Stimulated activated CD8-positive, alpha-beta memory T cell treated with anti-CD3 and anti-CD28 coated beads, Interleukin-15, amount 100 ng/mL, for 24 hours (primary cell): Measurements from ENCODE around the gene ITGAV.

Source experiments
- DNase-seq: peaks from one replicate; pipeline ENCODE4 v3.0.0-alpha.2; 2020; ENCODE audit warnings: low read depth

The ITGAV gene

GRCh38 chr2:186718122-186718521, 128.3 kb downstream of the ITGAV start:
- no peak for DNase-seq

GRCh38 chr2:186718903-186719302, 129.0 kb downstream of the ITGAV start:
- DNase-seq, result no peak

GRCh38 chr2:186721956-186722355, 132.1 kb downstream of the ITGAV start:
- DNase-seq, result no peak

GRCh38 chr2:186724736-186725135, 134.9 kb downstream of the ITGAV start:
- no peak for DNase-seq

GRCh38 chr2:186725783-186726182, 135.9 kb downstream of the ITGAV start:
- no peak for DNase-seq

GRCh38 chr2:186726938-186727337, 137.1 kb downstream of the ITGAV start:
- no peak for DNase-seq

GRCh38 chr2:186728631-186729030, 138.8 kb downstream of the ITGAV start:
- DNase-seq, result no peak
